ENCODE results near the gene CEBPZ.

DNA sequence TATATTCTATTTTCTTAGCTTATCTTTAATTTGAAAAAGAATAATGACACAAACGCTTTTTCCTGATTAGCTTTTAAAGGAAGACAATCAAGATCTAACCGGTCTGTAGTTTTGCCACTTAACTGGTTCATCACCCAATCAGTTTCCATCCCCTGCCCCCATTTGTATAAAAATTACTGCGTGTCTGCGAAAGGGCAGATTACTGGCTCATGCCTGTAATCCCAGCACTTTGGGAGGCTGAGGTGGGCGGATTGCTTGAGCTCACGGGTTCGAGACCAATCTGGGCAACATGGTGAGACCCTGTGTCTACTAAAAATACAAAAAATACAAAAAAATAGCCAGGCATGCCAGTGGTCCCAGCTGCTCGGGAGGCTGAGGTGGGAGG lies 32.7 kb downstream of the CEBPZ start:
- TF ChIP-seq CEBPB (IDR thresholded peaks at IDR 0.05) (no peak), YY1 (IDR thresholded peaks at IDR 0.05; ENCODE audit: low read depth) (no peak), NFIC (IDR thresholded peaks at IDR 0.05) (no peak), REST (IDR thresholded peaks at IDR 0.05; ENCODE audit: low read depth) (no peak), MAX (IDR thresholded peaks at IDR 0.05) (no peak), TCF12 (IDR thresholded peaks at IDR 0.05; ENCODE audit: low read depth) (no peak)
